NOMO-1 treated with dmso at 0.1 percent for 144 hours (cell line): ENCODE data around the gene CLEC2A.

Experiments used
- DNase-seq: peaks from one replicate; lab custom pipeline; 2025; ENCODE audit not compliant: unreplicated experiment; lab: John Stamatoyannopoulos, UW

The CLEC2A gene

GRCh38 chr12:9935026-9935425 lies 2.9 kb upstream of the CLEC2A start:
- no peak for DNase-seq

DNA sequence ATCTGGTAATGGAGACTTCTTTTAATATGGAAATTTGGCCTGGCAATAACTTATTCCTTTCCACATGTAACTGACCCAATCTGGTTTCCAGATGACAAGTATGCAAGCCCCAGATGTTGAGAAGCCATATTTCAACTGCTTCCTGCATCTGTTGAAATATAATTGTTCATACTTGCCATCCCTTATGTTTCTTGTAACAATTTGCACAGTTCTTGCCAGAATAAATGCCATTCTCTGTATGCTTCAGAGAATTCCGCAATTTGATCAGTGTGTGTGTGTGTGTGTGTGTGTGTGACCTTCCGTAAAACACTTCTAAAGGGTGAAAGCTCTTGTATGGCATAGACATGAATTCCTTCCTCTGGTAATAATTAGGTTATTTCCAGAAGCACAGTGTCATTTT lies 1.8 kb upstream of the CLEC2A start:
- no peak for DNase-seq

DNA sequence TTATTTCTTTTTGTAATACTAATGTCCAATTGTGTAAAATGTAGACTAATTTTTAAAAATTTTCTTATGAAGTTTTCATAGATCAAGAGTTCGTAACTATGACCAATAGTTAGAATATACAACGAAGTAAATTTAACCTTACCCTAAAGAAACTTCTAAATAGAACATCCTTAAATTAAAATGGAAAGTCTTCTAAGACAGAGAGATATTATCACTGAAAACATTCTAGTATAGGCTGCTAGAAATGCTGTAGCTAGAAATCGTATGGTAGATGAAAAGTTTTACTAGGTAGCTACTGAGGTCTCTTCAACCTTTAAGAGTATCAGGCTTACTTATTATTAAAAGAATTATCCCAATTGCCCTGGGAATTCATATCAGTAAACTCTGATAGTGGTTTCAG lies 925 bp downstream of the CLEC2A start:
- DNase-seq = no peak

- peak; percentile 17 for DNase-seq
Measured at GRCh38 chr12:9928607-9929006, 3.6 kb downstream of the CLEC2A start.

GRCh38 chr12:9926876-9927275 lies 5.3 kb downstream of the CLEC2A start:
- no peak for DNase-seq

GRCh38 chr12:9925705-9926393 lies 6.3 kb downstream of the CLEC2A start:
- DNase-seq = peak; percentile 22

DNA sequence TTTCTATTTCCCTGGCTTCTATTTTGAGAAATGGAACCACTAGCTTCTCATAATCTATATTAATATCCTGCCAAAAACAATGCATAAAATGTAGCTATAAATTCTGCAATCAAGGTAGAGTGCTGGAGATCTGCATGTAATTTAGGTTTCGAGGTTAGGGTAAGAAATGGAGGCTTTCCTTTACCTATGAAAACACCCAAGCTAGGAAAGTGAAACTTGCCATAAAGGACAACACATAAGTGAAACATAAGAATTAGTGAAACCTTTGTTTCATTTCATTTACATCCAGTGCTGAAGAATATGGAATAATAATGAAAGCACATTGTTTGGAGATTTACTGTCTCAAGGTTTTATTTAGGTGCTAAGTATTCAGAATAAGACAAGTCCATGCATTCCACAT lies 9.7 kb downstream of the CLEC2A start:
- no peak for DNase-seq

GRCh38 chr12:9920451-9920850 lies 11.7 kb downstream of the CLEC2A start:
- no peak for DNase-seq

- no peak for DNase-seq
Measured at GRCh38 chr12:9919443-9919842, 12.7 kb downstream of the CLEC2A start.

DNA sequence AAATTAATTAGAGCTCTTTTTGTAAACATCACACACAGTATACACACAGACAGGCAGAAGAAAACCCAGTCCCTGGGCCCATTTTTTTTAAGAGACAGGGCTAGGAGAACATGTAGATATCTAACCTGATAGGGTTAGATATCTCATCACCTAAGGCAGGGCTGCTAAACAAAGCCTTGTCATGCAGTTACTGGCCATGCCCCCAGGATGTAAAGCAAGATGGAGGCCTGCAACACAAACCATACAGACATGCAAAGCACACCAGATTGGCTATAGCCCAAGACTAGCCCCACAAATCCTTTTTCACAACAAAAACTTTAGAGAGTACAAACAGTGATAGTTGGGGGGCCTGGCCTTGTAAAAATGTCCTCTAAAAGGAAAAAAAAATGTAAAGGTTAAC lies 20.5 kb downstream of the CLEC2A start:
- no peak for DNase-seq

DNA sequence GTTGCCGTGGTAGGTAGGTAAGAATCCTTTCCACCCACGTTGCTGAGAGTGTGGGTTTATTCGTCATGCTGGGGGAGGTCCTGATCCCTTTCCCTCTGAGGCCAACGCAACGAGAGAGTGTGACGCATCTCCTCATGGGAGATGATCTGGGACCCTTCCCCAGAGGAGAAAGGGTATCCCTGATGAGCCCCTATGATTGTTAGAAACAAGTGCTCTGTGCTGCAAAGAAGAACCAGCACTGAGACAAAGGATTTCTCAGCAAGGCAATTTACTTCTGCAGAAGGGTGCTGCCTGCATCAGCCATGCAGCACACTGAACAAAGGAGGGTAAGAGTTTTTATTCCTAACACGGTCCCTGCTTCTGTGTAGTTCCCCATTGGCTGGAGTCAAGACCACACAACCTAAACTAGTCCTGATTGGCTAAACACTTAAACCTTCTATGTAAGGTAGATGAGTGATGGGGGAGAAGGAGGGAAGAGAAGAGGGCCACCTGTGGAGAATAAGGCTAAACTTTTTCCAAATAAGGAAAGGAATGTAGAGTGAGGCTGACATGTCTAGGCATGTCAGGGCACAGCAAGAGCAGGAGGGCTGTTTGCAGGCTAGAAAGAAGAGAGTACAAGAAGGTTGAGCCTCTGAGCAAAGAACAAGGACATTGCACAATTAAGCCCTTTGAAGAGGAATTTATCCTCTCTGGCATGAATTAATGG lies 21.3 kb downstream of the CLEC2A start:
- no peak for DNase-seq

DNA sequence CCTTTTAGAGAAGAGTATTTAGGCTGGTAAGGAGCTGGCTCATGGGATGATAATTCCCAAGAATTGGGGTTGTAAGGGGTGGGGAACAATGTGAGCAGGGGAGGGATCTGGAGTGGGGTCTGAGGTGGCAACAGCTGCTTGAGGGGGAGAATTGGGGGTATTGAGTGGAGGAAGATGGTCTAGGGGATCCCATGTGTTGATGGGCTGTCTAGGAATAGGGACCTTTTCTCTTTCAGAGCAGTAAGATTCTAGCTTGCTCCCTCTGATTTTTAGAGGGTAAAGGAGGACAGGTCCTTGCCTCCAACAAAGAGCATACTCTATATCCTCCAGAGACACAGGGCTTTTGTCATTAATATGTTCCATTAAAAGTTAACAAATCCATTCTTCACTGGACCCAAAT lies 22.4 kb downstream of the CLEC2A start:
- no peak for DNase-seq

DNA sequence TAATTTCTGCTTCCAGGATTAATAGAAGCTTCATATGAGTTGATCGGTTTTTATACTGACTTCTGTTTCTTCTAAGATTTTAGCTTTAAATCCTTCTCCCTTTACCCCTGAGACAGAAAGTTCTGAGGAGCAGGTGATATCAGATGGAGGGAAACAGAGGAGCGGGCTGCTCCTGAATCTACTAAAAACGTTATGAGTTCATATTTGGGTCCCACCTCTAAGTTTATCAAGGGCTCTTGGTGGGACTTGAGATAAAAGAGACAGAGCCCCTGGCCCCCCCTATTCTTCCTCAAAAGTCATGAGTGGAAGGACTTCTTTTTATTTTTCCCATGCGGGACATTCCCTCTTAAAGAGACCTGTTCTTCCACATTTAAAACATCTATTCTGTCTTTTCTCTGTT lies 23.8 kb downstream of the CLEC2A start:
- no peak for DNase-seq

DNA sequence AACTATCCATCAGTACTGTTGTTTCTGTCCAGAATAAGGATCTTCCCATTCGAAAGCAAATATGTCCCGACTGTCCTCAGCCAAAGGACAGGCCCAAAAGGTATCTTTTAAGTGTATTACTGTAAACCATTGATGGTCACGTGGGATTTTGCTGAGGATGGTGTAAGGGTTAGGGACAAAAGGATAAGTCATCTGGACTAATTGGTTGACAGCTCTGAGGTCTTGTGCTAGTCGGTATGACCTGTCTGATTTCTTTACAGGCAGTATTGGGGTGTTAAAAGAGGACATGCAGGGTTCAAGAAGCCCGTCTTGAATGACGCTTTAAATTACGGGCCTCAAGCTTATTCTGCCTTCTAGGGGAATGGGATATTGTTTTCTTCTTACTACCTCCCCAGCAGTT lies 24.4 kb downstream of the CLEC2A start:
- DNase-seq = no peak

DNA sequence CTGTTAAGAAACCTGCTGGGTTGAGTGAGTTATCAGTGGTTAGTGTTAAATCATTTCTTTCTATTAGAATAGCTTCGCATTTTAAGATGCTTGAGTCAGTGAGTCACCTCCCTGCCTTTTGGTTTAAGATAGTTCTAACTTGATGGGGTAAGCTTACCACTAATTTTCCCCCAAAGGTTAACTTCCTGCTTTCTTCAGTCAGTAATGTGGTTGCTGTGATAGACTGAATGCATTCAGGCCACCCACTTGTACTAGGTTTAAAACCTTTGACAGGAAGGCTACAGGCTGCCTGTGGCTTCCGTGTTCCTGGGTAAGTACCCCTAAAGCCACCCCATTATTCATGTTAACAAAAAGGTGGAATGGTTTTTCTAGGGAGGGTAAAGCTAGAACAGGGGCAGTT lies 25.3 kb downstream of the CLEC2A start:
- DNase-seq = peak; percentile 56

DNA sequence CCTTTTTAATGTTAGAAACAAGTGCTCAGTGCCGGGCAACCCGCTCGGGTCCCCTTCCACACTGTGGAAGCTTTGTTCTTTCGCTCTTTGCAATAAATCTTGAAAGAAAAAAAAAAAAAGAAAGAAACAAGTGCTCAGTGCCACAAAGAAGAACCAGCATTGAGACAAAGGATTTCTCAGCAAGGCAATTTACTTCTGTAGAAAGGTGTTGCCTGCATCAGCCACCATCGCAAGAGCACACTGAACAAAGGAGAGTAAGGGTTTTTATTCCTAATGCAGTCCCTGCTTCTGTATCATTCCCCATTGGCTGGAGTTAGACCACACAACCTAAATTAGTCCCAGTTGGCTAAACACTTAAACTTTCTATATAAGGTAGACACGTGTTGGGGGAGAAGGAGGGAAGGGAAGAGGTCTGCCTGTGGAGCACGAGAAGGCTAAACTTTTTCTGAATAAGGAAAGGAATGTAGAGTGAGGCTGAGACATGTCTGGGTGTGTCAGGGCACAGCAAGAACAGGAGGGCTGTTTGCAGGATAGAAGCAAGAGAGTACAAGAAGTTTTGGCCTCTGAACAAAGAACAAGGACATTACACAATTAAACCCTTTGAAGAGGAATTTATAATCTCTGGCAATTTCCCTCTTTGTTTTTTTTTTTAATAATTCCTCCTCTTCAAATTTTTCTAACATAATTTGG lies 29.5 kb downstream of the CLEC2A start:
- DNase-seq = no peak

- DNase-seq = no peak
Measured at GRCh38 chr12:9900930-9901329, 31.2 kb downstream of the CLEC2A start.

DNA sequence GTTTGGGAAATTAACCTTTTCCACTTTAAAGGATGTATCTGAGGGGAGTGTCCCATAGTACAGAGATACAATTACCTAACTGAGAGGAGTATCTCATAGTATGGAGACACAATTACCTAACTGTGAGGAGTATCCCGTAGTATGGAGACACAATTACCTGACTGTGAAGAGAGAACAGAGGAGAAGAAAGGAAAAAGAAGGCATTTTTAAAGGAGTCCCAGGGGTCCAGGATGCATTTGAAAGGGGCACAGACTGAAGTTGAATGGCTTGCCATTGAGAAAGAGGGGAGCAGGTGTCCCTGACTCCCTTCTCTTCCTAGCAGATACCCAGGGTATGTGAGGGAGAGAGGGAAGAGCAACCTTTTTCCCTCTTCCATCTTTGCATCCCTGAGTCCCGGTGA lies 33.0 kb downstream of the CLEC2A start:
- no peak for DNase-seq

GRCh38 chr12:9897535-9897934 lies 34.6 kb downstream of the CLEC2A start:
- no peak for DNase-seq

GRCh38 chr12:9895215-9895971 lies 36.8 kb downstream of the CLEC2A start:
- DNase-seq = no peak

DNA sequence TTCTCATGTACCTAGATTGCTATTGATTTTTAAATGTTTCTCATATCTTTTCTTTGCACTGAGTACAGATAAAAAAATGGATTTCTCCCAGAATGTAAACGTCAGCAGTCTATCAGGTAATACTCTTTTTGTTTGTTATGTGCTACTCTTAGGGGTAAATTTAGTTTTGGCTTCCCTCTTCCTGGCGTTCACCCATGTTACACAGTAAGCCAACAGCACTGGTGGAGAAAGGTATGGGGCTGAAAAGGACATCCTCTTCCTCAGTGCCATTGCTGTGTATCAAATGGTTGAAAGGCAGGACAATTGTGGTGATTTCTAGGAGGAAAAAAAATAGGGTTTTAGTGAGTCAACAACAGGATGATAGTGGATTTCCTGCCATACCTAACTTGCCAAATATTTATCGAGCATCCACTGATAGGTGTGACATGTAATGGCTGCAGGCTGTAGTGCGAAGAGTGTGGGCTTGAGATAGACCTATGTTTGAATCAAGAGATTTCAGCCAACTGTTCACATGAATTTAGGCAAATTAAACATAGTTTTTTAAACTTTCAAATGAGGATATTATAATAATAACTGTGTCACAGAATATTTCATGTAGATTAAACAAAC lies 43.4 kb downstream of the CLEC2A start:
- no peak for DNase-seq
